Pancreas (tissue), 10 donors: ENCODE measurements around the gene ARHGAP26. TPM values are rescaled to one million over a fixed set of nuclear protein-coding genes. Genes with fewer than 3 reads are reported as not detected.
A peak's percentile ranks its signal among the peaks of the same experiment; 100 is the strongest.

ENCODE experiments used
- ATAC-seq, 4 donors: fragments of 200-7000 bp; cut with Tn5 transposase; one replicate each; pipeline versions ENCODE4 v1.8.0 to v1.9.1; 2020; ENCODE audit warnings: mild to moderate bottlenecking in 4 of 4, moderate library complexity in 4 of 4
- DNase-seq, 6 donors: peaks; one replicate each; pipeline ENCODE4 v3.0.0-alpha.2; 2020
- FAIRE-seq: peaks from 2 replicates; lab custom pipeline; 2012; peaks lifted over from hg19 to GRCh38; lab: Jason Lieb, UNC
- H3K27ac ChIP-seq, 4 donors: fragments of 200-600 bp; sonication (generic); 1 replicate in 3 of 4; 2 replicates in 1 of 4; pipeline versions ENCODE4 v1.5.0 to v1.8.0; 2020
- H3K27me3 ChIP-seq, 4 donors: fragments of 200-600 bp; one replicate each; pipeline ENCODE4 v1.8.0; 2021
- H3K36me3 ChIP-seq, 3 donors: fragments of 200-600 bp; sonication (generic) in 1 of 3; one replicate each; pipeline versions ENCODE4 v1.5.0 to v1.8.0; 2020 to 2021
- H3K4me1 ChIP-seq, 3 donors: fragments of 200-600 bp; one replicate each; pipeline ENCODE4 v1.8.0; 2021
- H3K4me3 ChIP-seq, 4 donors: fragments of 200-600 bp; sonication (generic) in 2 of 4; one replicate each; pipeline versions ENCODE4 v1.5.0 to v1.8.0; 2020 to 2021
- H3K9me3 ChIP-seq, 4 donors: fragments of 200-600 bp; one replicate each; pipeline ENCODE4 v1.8.0; 2021
- CTCF ChIP-seq, 4 donors: fragments of 200-600 bp; sonication (generic) in 3 of 4; IDR thresholded peaks; one replicate each; pipeline versions ENCODE4 v1.5.0 to v1.8.0; 2021; ENCODE audit warnings: antibody characterized with exemption in 4 of 4
- WGBS, 2 donors: extraction: QIAGEN DNeasy Blood & Tissue Kit; methylation state at CpG; one replicate each; pipeline ENCODE4 v1.1.7; 2013; 5-methylcytosine and 5-hydroxymethylcytosine counted together
- intact Hi-C, 3 donors: fragments of 100-400 bp; cut with DNase I; formaldehyde crosslinking; loops; one replicate each; pipeline versions ENCODE4 v1.11.1 to v1.14.2; 2022
- polyA plus RNA-seq, 2 donors: library from polyadenylated mRNA; stranded (reverse); fragments of 200-250 nt; gene quantifications; one replicate each; pipeline ENCODE4 v1.2.3, GENCODE V29; 2013
- total RNA-seq, 6 donors: library from RNA; stranded (reverse); fragmentation: NEBNext Ultra II Directional in 4 of 6; extraction: Animal tissue kit (Norgen Biotek cat#: 25700) in 4 of 6; gene quantifications; one replicate each; pipeline versions ENCODE4 v1.2.1 to v1.2.4, GENCODE V29; 2021 to 2023
- donor health status: healthy with polysubstance abuse.
- donor health status: DM: no; HTN: no; CAD: no; lungs with moderate emphysema.
- donor health status: DM: no; HTN: no; CAD: no.
- donor health status: control.
- donor health status: control.
- donor health status: Bipolar disorder and iron deficiency.
- donor health status: DM: yes; HTN: yes; CAD: no.
- donor health status: DM: no; HTN: no; CAD: no.
- donor health status: DM: no; HTN: no; CAD: no.
- donor health status: DM: yes; HTN: yes; CAD: no.

ARHGAP26 gene
- total and polyA plus RNA-seq, 8 donors: 3.0 to 28.1 (median 10.3) TPM

- no peaks in the 10 kb centered on the region for H3K27me3 ChIP-seq
- intact Hi-C loops: no loop called here
- TF ChIP-seq CTCF (IDR thresholded peaks at IDR 0.05): no peak
- ATAC-seq: no peak
- H3K36me3 ChIP-seq: no peaks in the 10 kb centered on the region
- H3K4me1 ChIP-seq: no peaks in the 10 kb centered on the region
- no peak for DNase-seq
- WGBS, 2 donors: 80 to 82% methylated on average over 2 of the region's 2 CpGs
- H3K9me3 ChIP-seq: no peaks in the 10 kb centered on the region
- H3K4me3 ChIP-seq: no peak overlapping the region
- no peak for FAIRE-seq
- H3K27ac ChIP-seq: no peak overlapping the region
Measured at GRCh38 chr5:143219696-143220095, 449.5 kb downstream of the ARHGAP26 start.

GRCh38 chr5:143220748-143221251, 450.6 kb downstream of the ARHGAP26 start:
- Histone ChIP-seq H3K36me3 (no peaks in the 10 kb centered on the region), H3K4me1 (no peaks in the 10 kb centered on the region), H3K27me3 (no peaks in the 10 kb centered on the region), H3K9me3 (no peaks in the 10 kb centered on the region), H3K27ac (no peak overlapping the region), H3K4me3 (no peak overlapping the region)
- FAIRE-seq: no peak
- no peak for ATAC-seq
- intact Hi-C loops: no loop called here
- TF ChIP-seq CTCF (IDR thresholded peaks at IDR 0.05): no peak
- WGBS, 2 donors: 81 to 96% methylated on average over 3 of the region's 3 CpGs
- DNase-seq: no peak

GRCh38 chr5:143222287-143223231, 452.4 kb downstream of the ARHGAP26 start:
- peak in 3 of 4 donors; percentile 52 to 71 (median 66) for ATAC-seq
- H3K27me3 ChIP-seq: no peaks in the 10 kb centered on the region
- 72 to 75% methylated on average over 16 of the region's 16 CpGs for WGBS, 2 donors
- intact Hi-C loops: no loop called here
- no peak for DNase-seq
- H3K36me3 ChIP-seq: no peaks in the 10 kb centered on the region
- no peak for FAIRE-seq
- no peak overlapping the region for H3K4me3 ChIP-seq
- no peaks in the 10 kb centered on the region for H3K9me3 ChIP-seq
- no peak for TF ChIP-seq CTCF (IDR thresholded peaks at IDR 0.05)
- no peak overlapping the region for H3K27ac ChIP-seq
- H3K4me1 ChIP-seq: no peaks in the 10 kb centered on the region

GRCh38 chr5:143224672-143225071, 454.5 kb downstream of the ARHGAP26 start:
- H3K27ac ChIP-seq: no peak overlapping the region
- ATAC-seq (no peak), FAIRE-seq (no peak), DNase-seq (no peak)
- H3K36me3 ChIP-seq: no peaks in the 10 kb centered on the region
- no peaks in the 10 kb centered on the region for H3K9me3 ChIP-seq
- intact Hi-C loops: no loop called here
- TF ChIP-seq CTCF (IDR thresholded peaks at IDR 0.05): no peak
- 92 to 94% methylated on average over 5 of the region's 5 CpGs for WGBS, 2 donors
- no peaks in the 10 kb centered on the region for H3K4me1 ChIP-seq
- H3K4me3 ChIP-seq: no peak overlapping the region
- H3K27me3 ChIP-seq: no peaks in the 10 kb centered on the region

GRCh38 chr5:143225511-143225910, 455.3 kb downstream of the ARHGAP26 start:
- no peaks in the 10 kb centered on the region for H3K4me1 ChIP-seq
- no peaks in the 10 kb centered on the region for H3K9me3 ChIP-seq
- no peak overlapping the region for H3K4me3 ChIP-seq
- ATAC-seq (no peak), FAIRE-seq (no peak), DNase-seq (no peak)
- H3K36me3 ChIP-seq: no peaks in the 10 kb centered on the region
- intact Hi-C loops: no loop called here
- no peaks in the 10 kb centered on the region for H3K27me3 ChIP-seq
- WGBS, 2 donors: 95% methylated on average over 4 of the region's 4 CpGs
- H3K27ac ChIP-seq: no peak overlapping the region
- no peak for TF ChIP-seq CTCF (IDR thresholded peaks at IDR 0.05)
